Transverse colon (tissue), 3 donors: ENCODE data around the gene RASAL1.

ENCODE experiments used
- POLR2A ChIP-seq: fragments of 450-650 bp; IDR thresholded peaks from one replicate; pipeline ENCODE4 v1.6.1; 2016; ENCODE audit warnings: antibody characterized with exemption, mild to moderate bottlenecking, moderate library complexity
- TF ChIP-seq, protein P1 (sequence below), 5 experiments: fragments of 200-600 bp in 3 of 5; fragments of 450-650 bp in 2 of 5; sonication (generic) in 3 of 5; IDR thresholded peaks; 1 replicate in 2 of 5; 2 replicates in 3 of 5; pipeline ENCODE4 v1.5.1; 2016 to 2017; ENCODE audit warnings: antibody characterized with exemption in 5 of 5, inconsistent platforms in 3 of 5, mild to moderate bottlenecking in 2 of 5, moderate library complexity in 1 of 5

DNA sequence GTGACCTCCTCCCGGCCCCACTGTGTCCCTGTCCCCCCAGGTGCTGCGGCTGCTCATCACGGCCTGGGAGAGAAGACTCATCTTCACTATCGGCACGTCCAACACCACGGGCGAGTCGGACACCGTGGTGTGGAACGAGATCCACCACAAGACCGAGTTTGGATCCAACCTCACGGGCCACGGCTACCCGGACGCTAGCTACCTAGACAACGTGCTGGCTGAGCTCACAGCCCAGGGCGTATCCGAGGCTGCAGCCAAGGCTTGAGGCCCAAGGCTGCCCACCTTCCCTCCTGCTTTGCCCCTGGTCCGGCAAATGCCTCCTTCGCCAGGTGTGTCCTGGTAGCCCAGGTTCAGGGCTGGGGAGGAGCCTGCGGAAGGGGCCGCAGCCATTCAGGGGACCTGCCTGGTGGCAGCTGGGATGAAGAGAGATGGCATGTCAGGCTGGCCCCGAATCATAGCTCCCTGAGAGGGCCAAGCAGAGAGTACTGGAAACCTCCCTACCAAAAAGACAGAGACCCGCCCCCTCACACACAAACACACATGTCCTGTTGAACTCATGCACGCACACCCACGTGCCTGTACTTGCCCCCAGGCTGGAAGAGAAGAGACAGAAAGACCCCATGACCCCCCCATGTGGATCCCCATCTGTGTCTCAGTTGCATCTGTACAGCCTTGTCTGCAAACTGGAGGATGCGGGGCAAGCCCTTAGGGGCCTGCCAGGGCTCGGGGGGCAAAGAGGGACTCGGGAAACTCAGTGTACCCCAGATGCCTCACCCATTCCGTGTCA lies 38.7 kb downstream of the RASAL1 start:
- TF ChIP-seq, protein P1, sequence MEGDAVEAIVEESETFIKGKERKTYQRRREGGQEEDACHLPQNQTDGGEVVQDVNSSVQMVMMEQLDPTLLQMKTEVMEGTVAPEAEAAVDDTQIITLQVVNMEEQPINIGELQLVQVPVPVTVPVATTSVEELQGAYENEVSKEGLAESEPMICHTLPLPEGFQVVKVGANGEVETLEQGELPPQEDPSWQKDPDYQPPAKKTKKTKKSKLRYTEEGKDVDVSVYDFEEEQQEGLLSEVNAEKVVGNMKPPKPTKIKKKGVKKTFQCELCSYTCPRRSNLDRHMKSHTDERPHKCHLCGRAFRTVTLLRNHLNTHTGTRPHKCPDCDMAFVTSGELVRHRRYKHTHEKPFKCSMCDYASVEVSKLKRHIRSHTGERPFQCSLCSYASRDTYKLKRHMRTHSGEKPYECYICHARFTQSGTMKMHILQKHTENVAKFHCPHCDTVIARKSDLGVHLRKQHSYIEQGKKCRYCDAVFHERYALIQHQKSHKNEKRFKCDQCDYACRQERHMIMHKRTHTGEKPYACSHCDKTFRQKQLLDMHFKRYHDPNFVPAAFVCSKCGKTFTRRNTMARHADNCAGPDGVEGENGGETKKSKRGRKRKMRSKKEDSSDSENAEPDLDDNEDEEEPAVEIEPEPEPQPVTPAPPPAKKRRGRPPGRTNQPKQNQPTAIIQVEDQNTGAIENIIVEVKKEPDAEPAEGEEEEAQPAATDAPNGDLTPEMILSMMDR (IDR thresholded peaks at IDR 0.05), result no peak
- TF ChIP-seq POLR2A, result no peak
